ENCODE data around the gene EPHB2. TPM values are rescaled to one million over a fixed set of nuclear protein-coding genes. Genes with fewer than 3 reads are reported as not detected.

The EPHB2 gene
- polyA plus RNA-seq, 2 of the 4 experiments (the other 2 are of a cell fraction), result 13.0 to 35.3 TPM

DNA sequence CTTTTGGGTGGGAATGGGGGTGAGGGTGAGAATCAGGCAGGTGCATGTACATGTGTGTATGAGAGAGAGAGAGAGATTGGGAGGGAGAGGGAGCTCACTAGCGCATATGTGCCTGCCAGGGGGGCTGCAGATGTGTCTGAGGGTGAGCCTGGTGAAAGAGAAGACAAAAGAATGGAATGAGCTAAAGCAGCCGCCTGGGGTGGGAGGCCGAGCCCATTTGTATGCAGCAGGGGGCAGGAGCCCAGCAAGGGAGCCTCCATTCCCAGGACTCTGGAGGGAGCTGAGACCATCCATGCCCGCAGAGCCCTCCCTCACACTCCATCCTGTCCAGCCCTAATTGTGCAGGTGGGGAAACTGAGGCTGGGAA is 95.0 kb downstream of the EPHB2 start:
- no peaks in the 10 kb centered on the region for H3K4me1 ChIP-seq
- no peak for ATAC-seq
- no peak for DNase-seq (ENCODE audit: low read depth in 1 of 2, low spot score in 1 of 2)
- TF ChIP-seq JUN (IDR thresholded peaks at IDR 0.05) (no peak), HOXB5 (CRISPR knock-in tag; IDR thresholded peaks at IDR 0.05) (no peak), HOXA7 (CRISPR knock-in tag; IDR thresholded peaks at IDR 0.05) (no peak), HOXB13 (CRISPR knock-in tag; IDR thresholded peaks at IDR 0.05; ENCODE audit: low read depth) (no peak), CEBPB (IDR thresholded peaks at IDR 0.05) (no peak), RNF2 (IDR thresholded peaks at IDR 0.05; ENCODE audit: borderline replicate concordance, low read depth) (no peak), EHF (CRISPR knock-in tag; IDR thresholded peaks at IDR 0.05) (no peak), ESRRA (IDR thresholded peaks at IDR 0.05; ENCODE audit: borderline replicate concordance, low read length) (no peak), TP53 (CRISPR knock-in tag; IDR thresholded peaks at IDR 0.05) (no peak), TFCP2L1 (CRISPR knock-in tag; IDR thresholded peaks at IDR 0.05) (no peak)
- TF ChIP-seq, protein P1, sequence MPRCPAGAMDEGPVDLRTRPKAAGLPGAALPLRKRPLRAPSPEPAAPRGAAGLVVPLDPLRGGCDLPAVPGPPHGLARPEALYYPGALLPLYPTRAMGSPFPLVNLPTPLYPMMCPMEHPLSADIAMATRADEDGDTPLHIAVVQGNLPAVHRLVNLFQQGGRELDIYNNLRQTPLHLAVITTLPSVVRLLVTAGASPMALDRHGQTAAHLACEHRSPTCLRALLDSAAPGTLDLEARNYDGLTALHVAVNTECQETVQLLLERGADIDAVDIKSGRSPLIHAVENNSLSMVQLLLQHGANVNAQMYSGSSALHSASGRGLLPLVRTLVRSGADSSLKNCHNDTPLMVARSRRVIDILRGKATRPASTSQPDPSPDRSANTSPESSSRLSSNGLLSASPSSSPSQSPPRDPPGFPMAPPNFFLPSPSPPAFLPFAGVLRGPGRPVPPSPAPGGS (IDR thresholded peaks at IDR 0.05), result no peak
- TF ChIP-seq, protein P2, sequence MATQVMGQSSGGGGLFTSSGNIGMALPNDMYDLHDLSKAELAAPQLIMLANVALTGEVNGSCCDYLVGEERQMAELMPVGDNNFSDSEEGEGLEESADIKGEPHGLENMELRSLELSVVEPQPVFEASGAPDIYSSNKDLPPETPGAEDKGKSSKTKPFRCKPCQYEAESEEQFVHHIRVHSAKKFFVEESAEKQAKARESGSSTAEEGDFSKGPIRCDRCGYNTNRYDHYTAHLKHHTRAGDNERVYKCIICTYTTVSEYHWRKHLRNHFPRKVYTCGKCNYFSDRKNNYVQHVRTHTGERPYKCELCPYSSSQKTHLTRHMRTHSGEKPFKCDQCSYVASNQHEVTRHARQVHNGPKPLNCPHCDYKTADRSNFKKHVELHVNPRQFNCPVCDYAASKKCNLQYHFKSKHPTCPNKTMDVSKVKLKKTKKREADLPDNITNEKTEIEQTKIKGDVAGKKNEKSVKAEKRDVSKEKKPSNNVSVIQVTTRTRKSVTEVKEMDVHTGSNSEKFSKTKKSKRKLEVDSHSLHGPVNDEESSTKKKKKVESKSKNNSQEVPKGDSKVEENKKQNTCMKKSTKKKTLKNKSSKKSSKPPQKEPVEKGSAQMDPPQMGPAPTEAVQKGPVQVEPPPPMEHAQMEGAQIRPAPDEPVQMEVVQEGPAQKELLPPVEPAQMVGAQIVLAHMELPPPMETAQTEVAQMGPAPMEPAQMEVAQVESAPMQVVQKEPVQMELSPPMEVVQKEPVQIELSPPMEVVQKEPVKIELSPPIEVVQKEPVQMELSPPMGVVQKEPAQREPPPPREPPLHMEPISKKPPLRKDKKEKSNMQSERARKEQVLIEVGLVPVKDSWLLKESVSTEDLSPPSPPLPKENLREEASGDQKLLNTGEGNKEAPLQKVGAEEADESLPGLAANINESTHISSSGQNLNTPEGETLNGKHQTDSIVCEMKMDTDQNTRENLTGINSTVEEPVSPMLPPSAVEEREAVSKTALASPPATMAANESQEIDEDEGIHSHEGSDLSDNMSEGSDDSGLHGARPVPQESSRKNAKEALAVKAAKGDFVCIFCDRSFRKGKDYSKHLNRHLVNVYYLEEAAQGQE (IDR thresholded peaks at IDR 0.05), result no peak
- TF ChIP-seq, protein P3, sequence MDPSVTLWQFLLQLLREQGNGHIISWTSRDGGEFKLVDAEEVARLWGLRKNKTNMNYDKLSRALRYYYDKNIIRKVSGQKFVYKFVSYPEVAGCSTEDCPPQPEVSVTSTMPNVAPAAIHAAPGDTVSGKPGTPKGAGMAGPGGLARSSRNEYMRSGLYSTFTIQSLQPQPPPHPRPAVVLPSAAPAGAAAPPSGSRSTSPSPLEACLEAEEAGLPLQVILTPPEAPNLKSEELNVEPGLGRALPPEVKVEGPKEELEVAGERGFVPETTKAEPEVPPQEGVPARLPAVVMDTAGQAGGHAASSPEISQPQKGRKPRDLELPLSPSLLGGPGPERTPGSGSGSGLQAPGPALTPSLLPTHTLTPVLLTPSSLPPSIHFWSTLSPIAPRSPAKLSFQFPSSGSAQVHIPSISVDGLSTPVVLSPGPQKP (IDR thresholded peaks at IDR 0.05; ENCODE audit: low read depth, low read length), result no peak
- TF ChIP-seq, protein P4, sequence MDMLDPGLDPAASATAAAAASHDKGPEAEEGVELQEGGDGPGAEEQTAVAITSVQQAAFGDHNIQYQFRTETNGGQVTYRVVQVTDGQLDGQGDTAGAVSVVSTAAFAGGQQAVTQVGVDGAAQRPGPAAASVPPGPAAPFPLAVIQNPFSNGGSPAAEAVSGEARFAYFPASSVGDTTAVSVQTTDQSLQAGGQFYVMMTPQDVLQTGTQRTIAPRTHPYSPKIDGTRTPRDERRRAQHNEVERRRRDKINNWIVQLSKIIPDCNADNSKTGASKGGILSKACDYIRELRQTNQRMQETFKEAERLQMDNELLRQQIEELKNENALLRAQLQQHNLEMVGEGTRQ (IDR thresholded peaks at IDR 0.05), result no peak
- TF ChIP-seq, protein P5, sequence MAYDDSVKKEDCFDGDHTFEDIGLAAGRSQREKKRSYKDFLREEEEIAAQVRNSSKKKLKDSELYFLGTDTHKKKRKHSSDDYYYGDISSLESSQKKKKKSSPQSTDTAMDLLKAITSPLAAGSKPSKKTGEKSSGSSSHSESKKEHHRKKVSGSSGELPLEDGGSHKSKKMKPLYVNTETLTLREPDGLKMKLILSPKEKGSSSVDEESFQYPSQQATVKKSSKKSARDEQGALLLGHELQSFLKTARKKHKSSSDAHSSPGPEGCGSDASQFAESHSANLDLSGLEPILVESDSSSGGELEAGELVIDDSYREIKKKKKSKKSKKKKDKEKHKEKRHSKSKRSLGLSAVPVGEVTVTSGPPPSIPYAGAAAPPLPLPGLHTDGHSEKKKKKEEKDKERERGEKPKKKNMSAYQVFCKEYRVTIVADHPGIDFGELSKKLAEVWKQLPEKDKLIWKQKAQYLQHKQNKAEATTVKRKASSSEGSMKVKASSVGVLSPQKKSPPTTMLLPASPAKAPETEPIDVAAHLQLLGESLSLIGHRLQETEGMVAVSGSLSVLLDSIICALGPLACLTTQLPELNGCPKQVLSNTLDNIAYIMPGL (CRISPR knock-in tag; IDR thresholded peaks at IDR 0.05; ENCODE audit: borderline replicate concordance), result no peak
- 94% methylated on average over 4 of the region's 4 CpGs for WGBS (ENCODE audit: missing lambda C conversion rate)
- no peak overlapping the region for H3K4me2 ChIP-seq
- ChIA-PET CTCF (interaction anchor here (1.2 kb wide), 1 partner anchor 9 kb away, joined by 3 read pairs; no protein-coding TSS in a partner anchor), POLR2A (no interaction called here)
- no peak overlapping the region for H3K27ac ChIP-seq
- no peak overlapping the region for H3K4me3 ChIP-seq
- no peak for FAIRE-seq
- no peaks in the 10 kb centered on the region for H3K9me3 ChIP-seq

DNA sequence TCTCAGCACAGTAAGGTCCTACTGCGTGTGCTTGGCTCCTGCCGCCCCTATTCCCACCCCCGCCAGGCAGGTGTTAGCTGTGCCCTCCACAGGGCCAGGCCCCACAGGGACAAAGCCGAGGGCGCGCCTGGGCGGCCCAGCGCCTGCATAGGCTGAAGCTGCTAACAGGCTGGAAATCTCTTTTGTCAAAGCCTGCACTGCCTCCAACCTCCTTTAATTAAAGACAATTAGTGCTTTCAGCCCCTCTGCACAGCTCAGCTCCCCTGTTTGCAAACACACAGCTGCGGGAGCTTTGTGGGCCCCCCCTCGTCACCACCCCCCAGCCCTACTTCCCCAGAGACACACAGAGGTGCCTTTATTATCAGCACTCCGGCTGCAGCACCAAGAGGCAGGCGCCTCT is 95.9 kb downstream of the EPHB2 start:
- FAIRE-seq (no peak), ATAC-seq (no peak), DNase-seq (ENCODE audit: low read depth in 1 of 2, low spot score in 1 of 2) (no peak)
- H3K4me1 ChIP-seq, result no peaks in the 10 kb centered on the region
- POLR2A ChIA-PET, result no interaction called here
- TF ChIP-seq CEBPB (IDR thresholded peaks at IDR 0.05) (no peak), RAD21 (conservative IDR thresholded peaks at IDR 0.05 in 1 of 2, IDR thresholded peaks at IDR 0.05 in 1 of 2) (no peak)
- H3K4me3 ChIP-seq, result no peak overlapping the region
- H3K9me3 ChIP-seq, result no peaks in the 10 kb centered on the region
- CTCF ChIA-PET, result interaction anchor here (0.8 to 1.5 kb wide), 3 partner anchors 8 to 164 kb away, joined by 3 to 4 read pairs (median 3); no protein-coding TSS in a partner anchor
- no peak overlapping the region for H3K4me2 ChIP-seq
- no peak overlapping the region for H3K27ac ChIP-seq
- 88% methylated on average over 12 of the region's 12 CpGs for WGBS (ENCODE audit: missing lambda C conversion rate)
